GM18498 (cell line): Measurements from ENCODE around the gene ADGRD1.

Source experiments
- ATAC-seq: cut with Tn5 transposase; IDR thresholded peaks from one replicate; pipeline ENCODE4 v1.9.1; 2021; ENCODE audit warnings: mild to moderate bottlenecking, moderate library complexity; ENCODE audit not compliant: unreplicated experiment

Gene ADGRD1

GRCh38 chr12:131020326-131021153 is 66.8 kb downstream of the ADGRD1 start:
- ATAC-seq = no peak

GRCh38 chr12:131021154-131021541 is 67.4 kb downstream of the ADGRD1 start:
- no peak for ATAC-seq

GRCh38 chr12:131024026-131024425 is 70.3 kb downstream of the ADGRD1 start:
- no peak for ATAC-seq

GRCh38 chr12:131024721-131025120 is 71.0 kb downstream of the ADGRD1 start:
- no peak for ATAC-seq

- no peak for ATAC-seq
These were observed 71.5 kb downstream of the ADGRD1 start for GRCh38 chr12:131025234-131025633.

GRCh38 chr12:131025939-131026702 is 72.4 kb downstream of the ADGRD1 start:
- ATAC-seq = no peak

- no peak for ATAC-seq
These were observed 73.0 kb downstream of the ADGRD1 start for GRCh38 chr12:131026754-131027153.

GRCh38 chr12:131027264-131027663 is 73.6 kb downstream of the ADGRD1 start:
- ATAC-seq = no peak

- no peak for ATAC-seq
These were observed 74.3 kb downstream of the ADGRD1 start for GRCh38 chr12:131027876-131028586.

GRCh38 chr12:131028587-131029338 is 75.1 kb downstream of the ADGRD1 start:
- no peak for ATAC-seq

GRCh38 chr12:131030472-131031328 is 77.0 kb downstream of the ADGRD1 start:
- no peak for ATAC-seq

- no peak for ATAC-seq
These were observed 78.5 kb downstream of the ADGRD1 start for GRCh38 chr12:131032082-131032750.

GRCh38 chr12:131033486-131033885 is 79.8 kb downstream of the ADGRD1 start:
- ATAC-seq = no peak

- ATAC-seq = no peak
These were observed 80.3 kb downstream of the ADGRD1 start for GRCh38 chr12:131033886-131034482.

- no peak for ATAC-seq
These were observed 81.0 kb downstream of the ADGRD1 start for GRCh38 chr12:131034631-131035244.

GRCh38 chr12:131035245-131035681 is 81.6 kb downstream of the ADGRD1 start:
- no peak for ATAC-seq

- ATAC-seq = no peak
These were observed 84.5 kb downstream of the ADGRD1 start for GRCh38 chr12:131038159-131038558.
